HCT116 (cell line): Measurements from ENCODE around the gene MED15. TPM values are rescaled to one million over a fixed set of nuclear protein-coding genes. Genes with fewer than 3 reads are reported as not detected.

Experiments used
- ATAC-seq: fragments of 200-7000 bp; cut with Tn5 transposase; 2 replicates; pipeline ENCODE4 v1.9.1; 2020; ENCODE audit warnings: mild to moderate bottlenecking, moderate library complexity
- BruUV-seq: library from RNA; stranded (reverse); fragments of 400-500 nt; replicated peaks from 2 replicates; lab custom pipeline; 2021; lab: Mats Ljungman, UMichigan
- CTCF ChIA-PET: fragments of 300-600 bp; sonication (Branson Sonifier 250); formaldehyde crosslinking; loops from one replicate; lab custom pipeline; 2021; ENCODE audit warnings: antibody characterized with exemption; lab: Charles Lee
- POLR2A ChIA-PET: fragments of 300-600, 350-600 bp; sonication (Branson Sonifier 250); formaldehyde crosslinking; loops from one replicate; lab custom pipeline; 2021; ENCODE audit warnings: antibody characterized with exemption; lab: Charles Lee
- RAD21 ChIA-PET, 2 experiments: fragments of 300-600 bp; sonication (Branson Sonifier 250); formaldehyde crosslinking; loops; one replicate each; lab custom pipeline; 2023; ENCODE audit warnings: low total read pairs in 2 of 2; ENCODE audit not compliant: uncharacterized antibody in 2 of 2, unreplicated experiment in 2 of 2, low non-redundant PET in 1 of 2; lab: Charles Lee
- DNase-seq: peaks from one replicate; pipeline ENCODE4 v3.0.0-alpha.2; 2010; ENCODE audit warnings: low read depth, low spot score
- H2AFZ ChIP-seq: fragments of 200-600 bp; shearing (Covaris generic), sonication (generic); 2 replicates; pipeline ENCODE4 v1.6.1; 2017; ENCODE audit warnings: low read depth, mixed run types, mixed read lengths, antibody characterized with exemption, low read length; ENCODE audit not compliant: poor library complexity, severe bottlenecking
- H3K27ac ChIP-seq: 2 replicates; pipeline ENCODE4 v1.5.1; 2012; ENCODE audit warnings: low read depth, low read length
- H3K27me3 ChIP-seq: fragments of 200-600 bp; sonication (generic); 2 replicates; pipeline ENCODE4 v1.6.1; 2016; ENCODE audit warnings: mixed run types, low read length, mixed read lengths; ENCODE audit not compliant: insufficient read depth
- H3K36me3 ChIP-seq, 2 experiments: fragments of 200-500 bp in 1 of 2; fragments of 200-600 bp in 1 of 2; sonication (Bioruptor generic) in 1 of 2; sonication (generic) in 1 of 2; 2 replicates each; pipeline versions ENCODE4 v1.5.1 to v1.6.1; 2014 to 2016; ENCODE audit warnings: low read length in 2 of 2, inconsistent platforms in 1 of 2, mixed read lengths in 1 of 2, mixed run types in 1 of 2; ENCODE audit not compliant: insufficient read depth in 2 of 2, control insufficient read depth in 1 of 2
- H3K4me1 ChIP-seq, 2 experiments: fragments of 200-600 bp in 1 of 2; sonication (generic) in 1 of 2; 2 replicates each; pipeline versions ENCODE4 v1.5.1 to v1.6.1; 2012 to 2017; ENCODE audit warnings: low read length in 2 of 2, inconsistent platforms in 1 of 2, mild to moderate bottlenecking in 1 of 2, mixed read lengths in 1 of 2, mixed run types in 1 of 2, moderate library complexity in 1 of 2; ENCODE audit not compliant: insufficient read depth in 2 of 2, control insufficient read depth in 1 of 2
- H3K4me2 ChIP-seq: fragments of 200-600 bp; sonication (generic); 2 replicates; pipeline ENCODE4 v1.6.1; 2017; ENCODE audit warnings: mixed run types, low read length, mixed read lengths
- H3K4me3 ChIP-seq, 2 experiments: fragments of 200-600 bp in 1 of 2; sonication (generic) in 1 of 2; replicated peaks in 1 of 2; 2 replicates each; pipeline ENCODE4 v1.5.1; 2011 to 2016; ENCODE audit warnings: low read length in 2 of 2, control low read depth in 1 of 2, low read depth in 1 of 2, mild to moderate bottlenecking in 1 of 2, mixed read lengths in 1 of 2, mixed run types in 1 of 2
- H3K79me2 ChIP-seq: fragments of 200-600 bp; sonication (generic); 2 replicates; pipeline ENCODE4 v1.6.1; 2017; ENCODE audit warnings: mild to moderate bottlenecking, mixed run types, low read length, moderate library complexity, mixed read lengths; ENCODE audit not compliant: insufficient read depth
- H3K9ac ChIP-seq: fragments of 200-600 bp; sonication (generic); 2 replicates; pipeline ENCODE4 v1.6.1; 2016; ENCODE audit warnings: low read length, mixed read lengths
- H3K9me2 ChIP-seq: fragments of 200-600 bp; sonication (generic), shearing (Covaris generic); 2 replicates; pipeline ENCODE4 v1.6.1; 2017; ENCODE audit warnings: mixed run types, mild to moderate bottlenecking, moderate library complexity; ENCODE audit not compliant: insufficient read depth
- H3K9me3 ChIP-seq, 2 experiments: fragments of 200-500 bp in 1 of 2; fragments of 200-600 bp in 1 of 2; sonication (Bioruptor generic) in 1 of 2; sonication (generic) in 1 of 2; 2 replicates each; pipeline ENCODE4 v1.6.1; 2014 to 2017; ENCODE audit warnings: low read length in 2 of 2, mixed read lengths in 2 of 2, inconsistent platforms in 1 of 2, low read depth in 1 of 2, mild to moderate bottlenecking in 1 of 2, mixed run types in 1 of 2, moderate library complexity in 1 of 2; ENCODE audit not compliant: control insufficient read depth in 1 of 2, insufficient read depth in 1 of 2
- H4K20me1 ChIP-seq: fragments of 200-600 bp; sonication (generic), shearing (Covaris generic); 2 replicates; pipeline ENCODE4 v1.6.1; 2017; ENCODE audit warnings: mixed run types, mild to moderate bottlenecking, moderate library complexity; ENCODE audit not compliant: insufficient read depth
- ATF3 ChIP-seq: IDR thresholded peaks from 2 replicates; pipeline ENCODE4 v1.6.1; 2012
- CBX3 ChIP-seq: IDR thresholded peaks from 2 replicates; pipeline ENCODE4 v1.6.1; 2012; ENCODE audit warnings: low read depth
- CEBPB ChIP-seq: IDR thresholded peaks from 2 replicates; pipeline ENCODE4 v1.6.1; 2012; ENCODE audit warnings: low read depth
- EGR1 ChIP-seq: IDR thresholded peaks from 2 replicates; pipeline ENCODE4 v1.6.1; 2012; ENCODE audit warnings: low read depth
- EZH2phosphoT487 ChIP-seq: fragments of 200-600 bp; IDR thresholded peaks from 2 replicates; pipeline ENCODE4 v1.6.1; 2018; ENCODE audit warnings: antibody characterized with exemption, borderline replicate concordance
- TCF7L2 ChIP-seq: IDR thresholded peaks from 2 replicates; pipeline ENCODE4 v1.7.0; 2011; ENCODE audit warnings: borderline replicate concordance, inconsistent platforms; ENCODE audit not compliant: insufficient read depth, insufficient read length; ENCODE audit errors: extremely low read depth
- ZNF274 ChIP-seq: fragments of 200-500 bp; sonication (Bioruptor generic); IDR thresholded peaks from 2 replicates; pipeline ENCODE4 v1.6.1; 2014; ENCODE audit warnings: mild to moderate bottlenecking, low read depth, low read length, inconsistent platforms
- intact Hi-C: fragments of 100-400 bp; cut with micrococcal nuclease; formaldehyde crosslinking; loops from 2 replicates; pipeline ENCODE4 v1.10.0; 2022
- total RNA-seq: library from RNA; stranded (reverse); gene quantifications from one replicate; pipeline ENCODE4 v1.2.1, GENCODE V29; 2021; ENCODE audit not compliant: unreplicated experiment

Gene MED15
- total RNA-seq, 1 experiment from 2014 or later: 81.3 TPM

DNA sequence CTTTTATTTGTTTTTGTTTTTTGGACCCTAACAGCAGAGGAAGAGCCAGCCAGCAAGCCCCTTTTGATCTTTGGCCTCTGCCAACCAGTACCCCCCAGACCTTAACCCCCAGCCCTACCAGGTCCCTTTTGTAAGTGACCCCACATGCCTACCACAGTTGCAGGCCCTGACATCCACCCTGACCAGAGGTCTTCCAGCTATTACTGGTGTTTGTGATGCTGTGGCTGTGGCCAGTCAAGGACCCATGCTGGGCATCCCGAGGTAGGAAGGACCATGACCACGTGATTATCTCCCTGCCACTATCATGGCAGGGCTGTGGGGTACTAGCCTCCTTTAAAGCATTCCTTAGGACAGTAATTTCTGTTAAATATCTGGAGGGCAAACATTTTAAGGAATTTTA, 9.0 kb downstream of the MED15 start:
- ATAC-seq (no peak), DNase-seq (no peak)
- H3K4me3 ChIP-seq: no peak overlapping the region
- peaks cover 3 to 26% of the 10 kb centered on the region in 2 experiments; a peak in 3 of 4 replicates for H3K4me1 ChIP-seq
- no peaks in the 10 kb centered on the region for H3K27me3 ChIP-seq
- H3K4me2 ChIP-seq: no peak overlapping the region
- no peak overlapping the region for H3K9ac ChIP-seq
- H3K9me3 ChIP-seq: no peaks in the 10 kb centered on the region
- no peak for TF ChIP-seq CBX3
- TF ChIP-seq TCF7L2: no peak
- TF ChIP-seq ZNF274: no peak
- TF ChIP-seq CEBPB: no peak
- TF ChIP-seq ATF3: no peak
- TF ChIP-seq EGR1: no peak
- peaks cover 95% of the 10 kb centered on the region for H3K79me2 ChIP-seq
- RAD21 ChIA-PET: no interaction called here
- no peak overlapping the region for H3K27ac ChIP-seq
- intact Hi-C loops: no loop called here
- H3K36me3 ChIP-seq: peaks cover 13 to 16% of the 10 kb centered on the region in 2 experiments; a peak in 2 of 4 replicates
- H2AFZ ChIP-seq: no peak overlapping the region
- POLR2A ChIA-PET: no interaction called here
- BruUV-seq: no TSS peak
- no peaks in the 10 kb centered on the region for H3K9me2 ChIP-seq
- CTCF ChIA-PET: no interaction called here
- no peaks in the 10 kb centered on the region; the same call in 1 of the 2 replicates for H4K20me1 ChIP-seq

GRCh38 chr22:20517422-20517821, 10.0 kb downstream of the MED15 start:
- H3K27me3 ChIP-seq: no peaks in the 10 kb centered on the region
- no peak for TF ChIP-seq TCF7L2
- TF ChIP-seq EZH2phosphoT487: no peak
- no peak overlapping the region for H3K4me2 ChIP-seq
- BruUV-seq: no TSS peak
- H3K36me3 ChIP-seq: peaks cover 13 to 16% of the 10 kb centered on the region in 2 experiments; a peak in 2 of 4 replicates
- RAD21 ChIA-PET: no interaction called here
- no peak overlapping the region for H3K4me3 ChIP-seq
- intact Hi-C loops: no loop called here
- peaks cover 0 to 23% of the 10 kb centered on the region in 2 experiments; a peak in 3 of 4 replicates for H3K4me1 ChIP-seq
- H2AFZ ChIP-seq: no peak overlapping the region
- H3K27ac ChIP-seq: no peak overlapping the region
- no peak overlapping the region for H3K9ac ChIP-seq
- CTCF ChIA-PET: no interaction called here
- POLR2A ChIA-PET: no interaction called here
- peaks cover 94% of the 10 kb centered on the region for H3K79me2 ChIP-seq
- ATAC-seq (no peak), DNase-seq (no peak)
- no peaks in the 10 kb centered on the region for H3K9me3 ChIP-seq
- no peaks in the 10 kb centered on the region; the same call in 1 of the 2 replicates for H4K20me1 ChIP-seq
- no peaks in the 10 kb centered on the region for H3K9me2 ChIP-seq
